K562 (cell line): Measurements from ENCODE around the gene MANF. TPM values are rescaled to one million over a fixed set of nuclear protein-coding genes. Genes with fewer than 3 reads are reported as not detected.

Source experiments
- ATAC-seq: fragments of 200-7000 bp; cut with Tn5 transposase; 3 replicates; pipeline ENCODE4 v1.9.1; 2020; ENCODE audit warnings: moderate library complexity
- BruUV-seq: library from RNA; stranded (reverse); fragments of 400-500 nt; replicated peaks from 2 replicates; lab custom pipeline; 2021; lab: Mats Ljungman, UMichigan
- CTCF ChIA-PET: fragments of 300-600 bp; formaldehyde crosslinking; extraction: SDS; loops from one replicate; lab custom pipeline; 2021; ENCODE audit warnings: low intra/inter-chr PET ratio; lab: Yijun Ruan, JAX
- POLR2A ChIA-PET: fragments of 300-600, 350-650 bp; sonication (Branson Sonifier 250); formaldehyde crosslinking; extraction: SDS; loops from one replicate; lab custom pipeline; 2021; ENCODE audit warnings: antibody characterized with exemption, inconsistent platforms; lab: Yijun Ruan, JAX
- DNase-seq, 4 experiments: peaks; one replicate each; pipeline versions ENCODE4 v3.0.0 to v3.0.0-alpha.2; 2011 to 2018; ENCODE audit warnings: low spot score in 3 of 4, mixed read lengths in 3 of 4; ENCODE audit errors: extremely low read depth in 1 of 4
- FAIRE-seq: peaks from 2 replicates; lab custom pipeline; 2011; peaks lifted over from hg19 to GRCh38; lab: Jason Lieb, UNC
- H2AFZ ChIP-seq: 2 replicates; pipeline ENCODE4 v1.6.0; 2011; ENCODE audit warnings: low read depth, low read length, control low read depth, inconsistent platforms
- H3K27ac ChIP-seq: fragments of 200-600 bp; 3 replicates; pipeline ENCODE4 v1.8.0; 2011; ENCODE audit warnings: low read depth, mild to moderate bottlenecking, control low read depth, inconsistent platforms, low read length, moderate library complexity, mixed read lengths; ENCODE audit errors: extremely low read depth
- H3K27me3 ChIP-seq, 2 experiments: fragments of 300-600 bp in 1 of 2; 2 replicates in 1 of 2; 3 replicates in 1 of 2; pipeline versions ENCODE4 v1.6.0 to v1.8.0; 2011; ENCODE audit warnings: inconsistent platforms in 2 of 2, low read length in 2 of 2, mild to moderate bottlenecking in 1 of 2, mixed read lengths in 1 of 2, moderate library complexity in 1 of 2; ENCODE audit not compliant: control insufficient read depth in 2 of 2, insufficient read depth in 2 of 2
- H3K36me3 ChIP-seq: fragments of 300-600 bp; 3 replicates; pipeline ENCODE4 v1.8.0; 2011; ENCODE audit warnings: mild to moderate bottlenecking, low read length, inconsistent platforms; ENCODE audit not compliant: control insufficient read depth, insufficient read depth
- H3K4me1 ChIP-seq, 2 experiments: fragments of 200-600 bp in 1 of 2; replicated peaks in 1 of 2; 2 replicates in 1 of 2; 3 replicates in 1 of 2; pipeline versions ENCODE4 v1.5.1 to v1.8.0; 2011; ENCODE audit warnings: inconsistent platforms in 2 of 2, low read length in 2 of 2, mild to moderate bottlenecking in 1 of 2, mixed read lengths in 1 of 2, moderate library complexity in 1 of 2; ENCODE audit not compliant: control insufficient read depth in 2 of 2, insufficient read depth in 2 of 2
- H3K4me2 ChIP-seq: 2 replicates; pipeline ENCODE4 v1.6.1; 2011; ENCODE audit warnings: low read length, control low read depth, inconsistent platforms, mixed read lengths; ENCODE audit not compliant: insufficient read depth
- H3K4me3 ChIP-seq: fragments of 200-600 bp; sonication (generic), shearing (Covaris generic); 2 replicates; pipeline ENCODE4 v1.5.1; 2016; ENCODE audit warnings: control low read depth, inconsistent platforms
- H3K79me2 ChIP-seq: fragments of 200-600 bp; 3 replicates; pipeline ENCODE4 v1.8.0; 2011; ENCODE audit warnings: low read length, inconsistent platforms; ENCODE audit not compliant: control insufficient read depth, insufficient read depth
- H3K9ac ChIP-seq, 2 experiments: 2 replicates each; pipeline versions ENCODE4 v1.6.0 to v1.6.1; 2011; ENCODE audit warnings: low read depth in 2 of 2, low read length in 2 of 2, control low read depth in 1 of 2, inconsistent platforms in 1 of 2, mild to moderate bottlenecking in 1 of 2, mixed read lengths in 1 of 2; ENCODE audit not compliant: insufficient read depth in 1 of 2
- H3K9me1 ChIP-seq: one replicate; pipeline ENCODE4 v1.6.0; 2011; ENCODE audit warnings: inconsistent platforms, mild to moderate bottlenecking, low read length, moderate library complexity; ENCODE audit not compliant: control insufficient read depth, insufficient read depth
- H3K9me3 ChIP-seq: replicated peaks from 2 replicates; pipeline ENCODE4 v1.5.1; 2011; ENCODE audit warnings: low read depth, low read length, inconsistent platforms; ENCODE audit not compliant: control insufficient read depth, insufficient read depth
- H4K20me1 ChIP-seq: replicated peaks from 2 replicates; pipeline ENCODE4 v1.6.1; 2011; ENCODE audit warnings: low read length, inconsistent platforms, mixed read lengths; ENCODE audit not compliant: control insufficient read depth, insufficient read depth
- PCBP1 ChIP-seq: fragments of 200-400 bp; formaldehyde crosslinking; IDR thresholded peaks from 2 replicates; pipeline ENCODE4 v1.6.1; 2018; ENCODE audit warnings: mild to moderate bottlenecking, low read depth, low read length; ENCODE audit not compliant: poor library complexity, severe bottlenecking
- SAFB2 ChIP-seq: fragments of 200-400 bp; formaldehyde crosslinking; IDR thresholded peaks from 2 replicates; pipeline ENCODE4 v1.6.1; 2018; ENCODE audit warnings: borderline replicate concordance, low read length, low read depth, moderate library complexity; ENCODE audit not compliant: severe bottlenecking
- SLC30A9 ChIP-seq: fragments of 250-450 bp; sonication (Bioruptor Pico); IDR thresholded peaks from 2 replicates; pipeline ENCODE4 v1.8.0; 2022; ENCODE audit warnings: mild to moderate bottlenecking, moderate library complexity
- SRSF9 ChIP-seq: fragments of 200-400 bp; formaldehyde crosslinking; IDR thresholded peaks from 2 replicates; pipeline ENCODE4 v1.6.1; 2017; ENCODE audit warnings: low read depth, low read length, borderline replicate concordance
- ZNF12 ChIP-seq: sonication (generic); formaldehyde crosslinking; IDR thresholded peaks from 2 replicates; pipeline ENCODE4 v1.4.0; 2020; ENCODE audit warnings: mild to moderate bottlenecking, missing genetic modification reagents
- ZNF263 ChIP-seq: sonication (generic); formaldehyde crosslinking; IDR thresholded peaks from 2 replicates; pipeline ENCODE4 v1.8.0; 2022; ENCODE audit warnings: mild to moderate bottlenecking, missing genetic modification reagents, borderline replicate concordance
- ZNF282 ChIP-seq: sonication (generic); formaldehyde crosslinking; IDR thresholded peaks from 2 replicates; pipeline ENCODE4 v1.8.1; 2023; ENCODE audit warnings: missing genetic modification reagents
- ZNF354B ChIP-seq: fragments of 250-450 bp; sonication (Bioruptor Pico); IDR thresholded peaks from 2 replicates; pipeline ENCODE4 v1.4.0; 2020
- whole genome bisulfite sequencing: fragments of 100-300 bp; shearing (Covaris generic); methylation state at CpG from one replicate; pipeline ENCODE4 v1.1.6; 2016; ENCODE audit warnings: low coverage, mixed read lengths; ENCODE audit not compliant: insufficient coverage; ENCODE audit errors: missing lambda C conversion rate; 5-methylcytosine and 5-hydroxymethylcytosine counted together
- in situ Hi-C: fragments of 300-500 bp; cut with MboI; formaldehyde crosslinking; loops from 4 replicates; pipeline ENCODE4 v1.15.0; 2018; ENCODE audit warnings: inconsistent platforms, mixed read lengths
- intact Hi-C: fragments of 100-400 bp; cut with micrococcal nuclease; formaldehyde crosslinking; loops from 2 replicates; pipeline ENCODE4 v1.14.2; 2022
- polyA plus RNA-seq, 8 experiments: library from polyadenylated mRNA; depleted of rRNA in 4 of 8; stranded (reverse) in 5 of 8; unstranded in 3 of 8; fragments of >200 nt; fragmentation: Nextera tagmentation in 2 of 8; fragmentation: Illumina TruSeq in 1 of 8; extraction: Ambion mirVana in 2 of 8; extraction: Trizol in 1 of 8; gene quantifications; 2 replicates each; pipeline versions ENCODE4 v1.2.1 to v1.2.3, GENCODE V29; 2011 to 2014; ENCODE audit warnings: inconsistent platforms in 1 of 8, missing spikeins in 1 of 8
- total RNA-seq, 7 experiments: library from RNA; depleted of rRNA in 6 of 7; stranded (reverse); fragments of >200 nt in 6 of 7; fragmentation: Illumina TruSeq in 2 of 7; extraction: Trizol in 2 of 7; gene quantifications; 2 replicates each; pipeline versions ENCODE4 v1.2.1 to v1.2.3, GENCODE V29; 2011 to 2021; ENCODE audit warnings: low replicate concordance in 1 of 7
- TF ChIP-seq, protein P1 (sequence below): fragments of 250-450 bp; sonication (Bioruptor Pico); IDR thresholded peaks from 2 replicates; pipeline ENCODE4 v1.4.0; 2020; ENCODE audit warnings: mild to moderate bottlenecking, moderate library complexity, borderline replicate concordance
- TF ChIP-seq, protein P2 (sequence below), 3 experiments: IDR thresholded peaks in 2 of 3; conservative IDR thresholded peaks in 1 of 3; 2 replicates each; pipeline ENCODE4 v1.5.1; 2011 to 2012; ENCODE audit warnings: low read length in 3 of 3, mild to moderate bottlenecking in 3 of 3, control low read depth in 2 of 3, improper control_type of control experiment in 1 of 3, inconsistent platforms in 1 of 3, low read depth in 1 of 3, mixed read lengths in 1 of 3, moderate library complexity in 1 of 3; ENCODE audit not compliant: insufficient read depth in 2 of 3
- TF ChIP-seq, protein P3 (sequence below): fragments of 250-450 bp; sonication (Bioruptor Pico); IDR thresholded peaks from 2 replicates; pipeline ENCODE4 v1.6.1; 2021; ENCODE audit warnings: mild to moderate bottlenecking
- TF ChIP-seq, protein P4 (sequence below): fragments of 450-650 bp; IDR thresholded peaks from 2 replicates; pipeline ENCODE4 v1.6.1; 2017; ENCODE audit warnings: antibody characterized with exemption, mild to moderate bottlenecking

MANF gene
- total and polyA plus RNA-seq, 9 of the 15 experiments (the other 6 are each of a cell fraction or from before 2014, with no cell fraction given) = 6.5 to 52.7 (median 42.3) TPM

DNA sequence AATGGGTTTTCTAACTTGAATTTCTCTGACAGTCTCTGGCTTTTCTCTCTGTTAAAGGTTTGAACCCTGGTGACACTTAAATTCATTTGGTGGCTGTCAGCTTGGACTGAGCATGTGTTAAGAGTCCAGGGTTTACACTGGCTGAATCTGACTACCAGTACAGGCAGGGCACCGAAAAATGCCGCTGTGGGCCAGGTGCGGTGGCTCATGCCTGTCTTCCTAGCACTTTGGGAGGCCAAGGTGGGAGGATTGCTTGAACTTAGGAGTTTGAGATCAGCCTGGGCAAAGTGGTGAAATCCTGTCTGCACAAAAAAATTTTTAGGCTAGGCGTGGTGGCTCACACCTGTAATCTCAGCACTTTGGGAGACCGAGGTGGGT lies 1.8 kb downstream of the MANF start:
- FAIRE-seq = no peak
- TF ChIP-seq ZNF263 (CRISPR knock-in tag) = no peak
- TF ChIP-seq, protein P1, sequence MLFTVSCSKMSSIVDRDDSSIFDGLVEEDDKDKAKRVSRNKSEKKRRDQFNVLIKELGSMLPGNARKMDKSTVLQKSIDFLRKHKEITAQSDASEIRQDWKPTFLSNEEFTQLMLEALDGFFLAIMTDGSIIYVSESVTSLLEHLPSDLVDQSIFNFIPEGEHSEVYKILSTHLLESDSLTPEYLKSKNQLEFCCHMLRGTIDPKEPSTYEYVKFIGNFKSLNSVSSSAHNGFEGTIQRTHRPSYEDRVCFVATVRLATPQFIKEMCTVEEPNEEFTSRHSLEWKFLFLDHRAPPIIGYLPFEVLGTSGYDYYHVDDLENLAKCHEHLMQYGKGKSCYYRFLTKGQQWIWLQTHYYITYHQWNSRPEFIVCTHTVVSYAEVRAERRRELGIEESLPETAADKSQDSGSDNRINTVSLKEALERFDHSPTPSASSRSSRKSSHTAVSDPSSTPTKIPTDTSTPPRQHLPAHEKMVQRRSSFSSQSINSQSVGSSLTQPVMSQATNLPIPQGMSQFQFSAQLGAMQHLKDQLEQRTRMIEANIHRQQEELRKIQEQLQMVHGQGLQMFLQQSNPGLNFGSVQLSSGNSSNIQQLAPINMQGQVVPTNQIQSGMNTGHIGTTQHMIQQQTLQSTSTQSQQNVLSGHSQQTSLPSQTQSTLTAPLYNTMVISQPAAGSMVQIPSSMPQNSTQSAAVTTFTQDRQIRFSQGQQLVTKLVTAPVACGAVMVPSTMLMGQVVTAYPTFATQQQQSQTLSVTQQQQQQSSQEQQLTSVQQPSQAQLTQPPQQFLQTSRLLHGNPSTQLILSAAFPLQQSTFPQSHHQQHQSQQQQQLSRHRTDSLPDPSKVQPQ (CRISPR knock-in tag) = no peak
- TF ChIP-seq, protein P2, sequence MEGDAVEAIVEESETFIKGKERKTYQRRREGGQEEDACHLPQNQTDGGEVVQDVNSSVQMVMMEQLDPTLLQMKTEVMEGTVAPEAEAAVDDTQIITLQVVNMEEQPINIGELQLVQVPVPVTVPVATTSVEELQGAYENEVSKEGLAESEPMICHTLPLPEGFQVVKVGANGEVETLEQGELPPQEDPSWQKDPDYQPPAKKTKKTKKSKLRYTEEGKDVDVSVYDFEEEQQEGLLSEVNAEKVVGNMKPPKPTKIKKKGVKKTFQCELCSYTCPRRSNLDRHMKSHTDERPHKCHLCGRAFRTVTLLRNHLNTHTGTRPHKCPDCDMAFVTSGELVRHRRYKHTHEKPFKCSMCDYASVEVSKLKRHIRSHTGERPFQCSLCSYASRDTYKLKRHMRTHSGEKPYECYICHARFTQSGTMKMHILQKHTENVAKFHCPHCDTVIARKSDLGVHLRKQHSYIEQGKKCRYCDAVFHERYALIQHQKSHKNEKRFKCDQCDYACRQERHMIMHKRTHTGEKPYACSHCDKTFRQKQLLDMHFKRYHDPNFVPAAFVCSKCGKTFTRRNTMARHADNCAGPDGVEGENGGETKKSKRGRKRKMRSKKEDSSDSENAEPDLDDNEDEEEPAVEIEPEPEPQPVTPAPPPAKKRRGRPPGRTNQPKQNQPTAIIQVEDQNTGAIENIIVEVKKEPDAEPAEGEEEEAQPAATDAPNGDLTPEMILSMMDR (IDR thresholded peaks at IDR 0.05 in 2 of 3, conservative IDR thresholded peaks at IDR 0.05 in 1 of 3; ENCODE audit: insufficient read depth in 2 of 3, low read depth in 1 of 3, low read length in 3 of 3) = no peak
- no peak for TF ChIP-seq SRSF9
- TF ChIP-seq, protein P3, sequence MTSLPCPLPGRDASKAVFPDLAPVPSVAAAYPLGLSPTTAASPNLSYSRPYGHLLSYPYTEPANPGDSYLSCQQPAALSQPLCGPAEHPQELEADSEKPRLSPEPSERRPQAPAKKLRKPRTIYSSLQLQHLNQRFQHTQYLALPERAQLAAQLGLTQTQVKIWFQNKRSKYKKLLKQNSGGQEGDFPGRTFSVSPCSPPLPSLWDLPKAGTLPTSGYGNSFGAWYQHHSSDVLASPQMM (CRISPR knock-in tag) = no peak
- no peak for TF ChIP-seq ZNF12 (CRISPR knock-in tag)
- no peak for TF ChIP-seq ZNF354B
- no peak for TF ChIP-seq SLC30A9 (CRISPR knock-in tag)
- no peak for TF ChIP-seq PCBP1
- no peak for TF ChIP-seq SAFB2
- TF ChIP-seq, protein P4, sequence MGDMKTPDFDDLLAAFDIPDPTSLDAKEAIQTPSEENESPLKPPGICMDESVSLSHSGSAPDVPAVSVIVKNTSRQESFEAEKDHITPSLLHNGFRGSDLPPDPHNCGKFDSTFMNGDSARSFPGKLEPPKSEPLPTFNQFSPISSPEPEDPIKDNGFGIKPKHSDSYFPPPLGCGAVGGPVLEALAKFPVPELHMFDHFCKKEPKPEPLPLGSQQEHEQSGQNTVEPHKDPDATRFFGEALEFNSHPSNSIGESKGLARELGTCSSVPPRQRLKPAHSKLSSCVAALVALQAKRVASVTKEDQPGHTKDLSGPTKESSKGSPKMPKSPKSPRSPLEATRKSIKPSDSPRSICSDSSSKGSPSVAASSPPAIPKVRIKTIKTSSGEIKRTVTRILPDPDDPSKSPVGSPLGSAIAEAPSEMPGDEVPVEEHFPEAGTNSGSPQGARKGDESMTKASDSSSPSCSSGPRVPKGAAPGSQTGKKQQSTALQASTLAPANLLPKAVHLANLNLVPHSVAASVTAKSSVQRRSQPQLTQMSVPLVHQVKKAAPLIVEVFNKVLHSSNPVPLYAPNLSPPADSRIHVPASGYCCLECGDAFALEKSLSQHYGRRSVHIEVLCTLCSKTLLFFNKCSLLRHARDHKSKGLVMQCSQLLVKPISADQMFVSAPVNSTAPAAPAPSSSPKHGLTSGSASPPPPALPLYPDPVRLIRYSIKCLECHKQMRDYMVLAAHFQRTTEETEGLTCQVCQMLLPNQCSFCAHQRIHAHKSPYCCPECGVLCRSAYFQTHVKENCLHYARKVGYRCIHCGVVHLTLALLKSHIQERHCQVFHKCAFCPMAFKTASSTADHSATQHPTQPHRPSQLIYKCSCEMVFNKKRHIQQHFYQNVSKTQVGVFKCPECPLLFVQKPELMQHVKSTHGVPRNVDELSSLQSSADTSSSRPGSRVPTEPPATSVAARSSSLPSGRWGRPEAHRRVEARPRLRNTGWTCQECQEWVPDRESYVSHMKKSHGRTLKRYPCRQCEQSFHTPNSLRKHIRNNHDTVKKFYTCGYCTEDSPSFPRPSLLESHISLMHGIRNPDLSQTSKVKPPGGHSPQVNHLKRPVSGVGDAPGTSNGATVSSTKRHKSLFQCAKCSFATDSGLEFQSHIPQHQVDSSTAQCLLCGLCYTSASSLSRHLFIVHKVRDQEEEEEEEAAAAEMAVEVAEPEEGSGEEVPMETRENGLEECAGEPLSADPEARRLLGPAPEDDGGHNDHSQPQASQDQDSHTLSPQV = no peak
- no peak for TF ChIP-seq ZNF282 (CRISPR knock-in tag)

More for the DNA sequence above, 1.8 kb downstream of the MANF start:
- Histone ChIP-seq H3K9ac (peak overlapping the region; percentile 77 to 78; a peak in 2 of 4 replicates), H3K4me1 (peaks cover 18 to 26% of the 10 kb centered on the region in 2 experiments), H3K79me2 (peaks cover 44% of the 10 kb centered on the region), H3K27me3 (no peaks in the 10 kb centered on the region), H3K27ac (peak overlapping the region; percentile 25; the same call in 1 of the 3 replicates), H3K9me1 (peaks cover 14% of the 10 kb centered on the region), H3K4me3 (peak overlapping the region; percentile 82; the same call in 1 of the 2 replicates), H2AFZ (no peak overlapping the region), H3K4me2 (peak overlapping the region; percentile 83; the same call in 1 of the 2 replicates), H4K20me1 (peaks cover 14% of the 10 kb centered on the region; the same call in 1 of the 2 replicates), H3K36me3 (peaks cover 38% of the 10 kb centered on the region), H3K9me3 (no peaks in the 10 kb centered on the region)
- POLR2A ChIA-PET = interaction anchor here (0.6 to 1.6 kb wide), 2 partner anchors 10 to 99 kb away, joined by 3 to 4 read pairs; no protein-coding TSS in a partner anchor
- CTCF ChIA-PET = interaction anchor here (0.7 kb wide), 1 partner anchor 381 kb away, joined by 4 read pairs; no protein-coding TSS in a partner anchor
- ATAC-seq (no peak), DNase-seq (no peak)
- 90% methylated on average over 3 of the region's 5 CpGs for WGBS
- intact Hi-C loops (loop anchor here (5.0 to 10.0 kb wide), 2 partner anchors 295 to 772 kb away; partner anchors contain the start of genes CISH and MAPKAPK3), in situ Hi-C loops (no loop called here)
- no TSS peak for BruUV-seq
